SK-N-SH (cell line): ENCODE results near the gene IBSP.

Experiments used
- CTCF ChIP-seq: fragments of 200-600 bp; sonication (generic); IDR thresholded peaks from 2 replicates; pipeline ENCODE4 v1.6.1; 2017; ENCODE audit warnings: antibody characterized with exemption, mild to moderate bottlenecking, moderate library complexity
- EP300 ChIP-seq, 2 experiments: IDR thresholded peaks; 2 replicates each; pipeline versions ENCODE4 v1.4.0 to v1.6.1; 2012; ENCODE audit warnings: borderline replicate concordance in 1 of 2, low read depth in 1 of 2, low read length in 1 of 2
- FOSL2 ChIP-seq: IDR thresholded peaks from 2 replicates; pipeline ENCODE4 v1.4.0; 2012; ENCODE audit warnings: low read depth, mild to moderate bottlenecking, moderate library complexity, borderline replicate concordance
- GABPA ChIP-seq: IDR thresholded peaks from 2 replicates; pipeline ENCODE4 v1.4.0; 2012; ENCODE audit warnings: low read depth, mild to moderate bottlenecking
- PBX3 ChIP-seq: IDR thresholded peaks from 2 replicates; pipeline ENCODE4; 2012
- POLR2AphosphoS5 ChIP-seq: IDR thresholded peaks from 2 replicates; pipeline ENCODE4 v1.6.1; 2012; ENCODE audit warnings: low read depth, low read length
- RXRA ChIP-seq: IDR thresholded peaks from 2 replicates; pipeline ENCODE4 v1.4.0; 2012; ENCODE audit warnings: low read depth, mild to moderate bottlenecking, borderline replicate concordance
- SMC3 ChIP-seq: IDR thresholded peaks from 2 replicates; pipeline ENCODE4 v1.6.1; 2012; ENCODE audit warnings: low read depth, low read length, improper control_type of control experiment
- USF1 ChIP-seq: IDR thresholded peaks from 2 replicates; pipeline ENCODE4 v1.4.0; 2012; ENCODE audit warnings: low read depth, borderline replicate concordance
- YY1 ChIP-seq: IDR thresholded peaks from 2 replicates; pipeline ENCODE4 v1.4.0; 2012; ENCODE audit warnings: low read depth, mild to moderate bottlenecking
- ZBTB33 ChIP-seq: IDR thresholded peaks from 2 replicates; pipeline ENCODE4 v1.4.0; 2012; ENCODE audit warnings: low read depth, borderline replicate concordance

- TF ChIP-seq CTCF (peak; percentile 67), POLR2AphosphoS5 (no peak), FOSL2 (no peak), PBX3 (no peak), EP300 (IDR thresholded peaks at IDR 0.05; ENCODE audit: borderline replicate concordance in 1 of 2, low read depth in 1 of 2, low read length in 1 of 2) (no peak), SMC3 (peak; percentile 61; the same call in 1 of the 2 replicates), ZBTB33 (no peak), RXRA (no peak), USF1 (no peak), GABPA (no peak), YY1 (no peak)
These were observed 53.8 kb downstream of the IBSP start for GRCh38 chr4:87853108-87853507.
